Ishikawa (cell line): Measurements from ENCODE around the gene PRR5L.

Source experiments
- CEBPB ChIP-seq: IDR thresholded peaks from 2 replicates; pipeline ENCODE4 v1.6.1; 2012
- CREB1 ChIP-seq: IDR thresholded peaks from 2 replicates; pipeline ENCODE4 v1.6.1; 2012; ENCODE audit warnings: low read depth
- EGR1 ChIP-seq: IDR thresholded peaks from 2 replicates; pipeline ENCODE4 v1.6.1; 2012
- EP300 ChIP-seq: IDR thresholded peaks from 2 replicates; pipeline ENCODE4 v1.6.1; 2012; ENCODE audit warnings: borderline replicate concordance
- FOXM1 ChIP-seq: IDR thresholded peaks from 2 replicates; pipeline ENCODE4 v1.6.1; 2012; ENCODE audit warnings: low read depth, borderline replicate concordance
- NFIC ChIP-seq: IDR thresholded peaks from 2 replicates; pipeline ENCODE4 v1.6.1; 2012
- RAD21 ChIP-seq: IDR thresholded peaks from 2 replicates; pipeline ENCODE4 v1.6.1; 2012; ENCODE audit warnings: low read depth
- TAF1 ChIP-seq: IDR thresholded peaks from 2 replicates; pipeline ENCODE4 v1.6.1; 2012; ENCODE audit warnings: low read depth, mild to moderate bottlenecking
- TCF12 ChIP-seq: IDR thresholded peaks from 2 replicates; pipeline ENCODE4 v1.6.1; 2012; ENCODE audit warnings: low read depth
- TEAD4 ChIP-seq: IDR thresholded peaks from 2 replicates; pipeline ENCODE4 v1.6.1; 2012
- YY1 ChIP-seq: IDR thresholded peaks from 2 replicates; pipeline ENCODE4 v1.6.1; 2012; ENCODE audit warnings: low read depth
- TF ChIP-seq, protein P1 (sequence below): IDR thresholded peaks from 2 replicates; pipeline ENCODE4 v1.6.1; 2012
- TF ChIP-seq, protein P2 (sequence below): IDR thresholded peaks from 2 replicates; pipeline ENCODE4 v1.6.1; 2012; ENCODE audit warnings: low read depth, mild to moderate bottlenecking

DNA sequence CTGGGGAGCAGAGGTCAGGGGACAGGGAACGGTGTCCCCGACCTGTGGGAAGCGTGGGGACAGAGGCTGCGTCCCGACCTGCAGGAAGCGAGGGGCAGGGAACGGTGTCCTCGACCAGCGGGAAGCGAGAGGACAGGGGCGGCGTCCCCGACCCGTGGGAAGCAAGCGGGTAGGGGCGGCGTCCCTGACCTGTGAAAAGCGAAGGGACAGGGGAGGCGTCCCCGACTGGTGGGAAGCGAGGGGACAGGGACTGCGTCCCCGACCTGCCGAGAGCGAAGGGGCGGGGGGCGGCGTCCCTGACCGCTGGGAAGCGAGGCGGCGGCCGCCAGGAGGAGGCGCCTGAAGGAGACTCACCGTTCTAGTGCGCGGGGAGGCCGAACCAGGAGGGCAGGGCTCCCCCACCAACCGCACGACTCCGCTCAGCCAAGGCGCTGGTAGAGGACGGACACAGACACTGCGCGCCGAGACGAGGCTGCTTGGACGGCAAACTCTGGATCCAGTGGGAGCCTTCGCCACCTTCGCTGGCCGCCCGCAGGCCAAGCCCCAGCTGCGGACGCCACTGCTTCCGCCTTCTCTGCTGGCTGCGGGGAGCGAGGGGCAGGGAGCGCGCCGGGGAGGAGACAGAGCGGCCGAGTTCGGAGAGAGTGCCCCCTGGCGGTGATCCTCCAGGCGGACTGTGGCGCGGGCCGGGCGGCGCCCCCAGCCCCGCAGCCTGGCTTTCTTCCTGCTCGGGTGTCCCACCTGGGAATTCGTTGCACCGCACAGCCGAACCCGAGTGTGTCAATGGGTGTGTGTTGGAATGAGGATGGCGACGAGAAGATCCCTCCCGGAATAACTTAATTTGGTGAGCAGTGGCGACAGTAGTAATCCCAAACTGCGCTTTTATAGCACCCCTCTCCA is 213.9 kb downstream of the PRR5L start, which contains the start of gene TRAF6:
- TF ChIP-seq RAD21 = no peak
- no peak for TF ChIP-seq EP300
- TF ChIP-seq EGR1 = no peak
- TF ChIP-seq, protein P1, sequence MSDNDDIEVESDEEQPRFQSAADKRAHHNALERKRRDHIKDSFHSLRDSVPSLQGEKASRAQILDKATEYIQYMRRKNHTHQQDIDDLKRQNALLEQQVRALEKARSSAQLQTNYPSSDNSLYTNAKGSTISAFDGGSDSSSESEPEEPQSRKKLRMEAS = peak; percentile 53; the same call in 1 of the 2 replicates
- TF ChIP-seq CEBPB = no peak
- TF ChIP-seq NFIC = no peak
- TF ChIP-seq, protein P2, sequence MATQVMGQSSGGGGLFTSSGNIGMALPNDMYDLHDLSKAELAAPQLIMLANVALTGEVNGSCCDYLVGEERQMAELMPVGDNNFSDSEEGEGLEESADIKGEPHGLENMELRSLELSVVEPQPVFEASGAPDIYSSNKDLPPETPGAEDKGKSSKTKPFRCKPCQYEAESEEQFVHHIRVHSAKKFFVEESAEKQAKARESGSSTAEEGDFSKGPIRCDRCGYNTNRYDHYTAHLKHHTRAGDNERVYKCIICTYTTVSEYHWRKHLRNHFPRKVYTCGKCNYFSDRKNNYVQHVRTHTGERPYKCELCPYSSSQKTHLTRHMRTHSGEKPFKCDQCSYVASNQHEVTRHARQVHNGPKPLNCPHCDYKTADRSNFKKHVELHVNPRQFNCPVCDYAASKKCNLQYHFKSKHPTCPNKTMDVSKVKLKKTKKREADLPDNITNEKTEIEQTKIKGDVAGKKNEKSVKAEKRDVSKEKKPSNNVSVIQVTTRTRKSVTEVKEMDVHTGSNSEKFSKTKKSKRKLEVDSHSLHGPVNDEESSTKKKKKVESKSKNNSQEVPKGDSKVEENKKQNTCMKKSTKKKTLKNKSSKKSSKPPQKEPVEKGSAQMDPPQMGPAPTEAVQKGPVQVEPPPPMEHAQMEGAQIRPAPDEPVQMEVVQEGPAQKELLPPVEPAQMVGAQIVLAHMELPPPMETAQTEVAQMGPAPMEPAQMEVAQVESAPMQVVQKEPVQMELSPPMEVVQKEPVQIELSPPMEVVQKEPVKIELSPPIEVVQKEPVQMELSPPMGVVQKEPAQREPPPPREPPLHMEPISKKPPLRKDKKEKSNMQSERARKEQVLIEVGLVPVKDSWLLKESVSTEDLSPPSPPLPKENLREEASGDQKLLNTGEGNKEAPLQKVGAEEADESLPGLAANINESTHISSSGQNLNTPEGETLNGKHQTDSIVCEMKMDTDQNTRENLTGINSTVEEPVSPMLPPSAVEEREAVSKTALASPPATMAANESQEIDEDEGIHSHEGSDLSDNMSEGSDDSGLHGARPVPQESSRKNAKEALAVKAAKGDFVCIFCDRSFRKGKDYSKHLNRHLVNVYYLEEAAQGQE = no peak
- TF ChIP-seq YY1 = peak; percentile 70
- no peak for TF ChIP-seq CREB1
- no peak for TF ChIP-seq TEAD4
- peak; percentile 69; the same call in 1 of the 2 replicates for TF ChIP-seq TCF12
- TF ChIP-seq FOXM1 = 0 out of 2 replicates have a peak, but pooled peaks have one; percentile 27
- TF ChIP-seq TAF1 = peak; percentile 86
